GM23248 (cell line): Measurements from ENCODE around the gene TARBP1.

Source experiments
- EZH2 ChIP-seq: fragments of 200-600 bp; sonication (generic); IDR thresholded peaks from 2 replicates; pipeline ENCODE4 v1.6.1; 2018; ENCODE audit warnings: antibody characterized with exemption, mild to moderate bottlenecking; ENCODE audit not compliant: insufficient read depth, poor library complexity, severe bottlenecking
- EZH2phosphoT487 ChIP-seq: fragments of 200-600 bp; sonication (generic); IDR thresholded peaks from 2 replicates; pipeline ENCODE4 v1.6.1; 2018; ENCODE audit warnings: antibody characterized with exemption, moderate library complexity, mild to moderate bottlenecking, low read depth; ENCODE audit not compliant: insufficient read depth

DNA sequence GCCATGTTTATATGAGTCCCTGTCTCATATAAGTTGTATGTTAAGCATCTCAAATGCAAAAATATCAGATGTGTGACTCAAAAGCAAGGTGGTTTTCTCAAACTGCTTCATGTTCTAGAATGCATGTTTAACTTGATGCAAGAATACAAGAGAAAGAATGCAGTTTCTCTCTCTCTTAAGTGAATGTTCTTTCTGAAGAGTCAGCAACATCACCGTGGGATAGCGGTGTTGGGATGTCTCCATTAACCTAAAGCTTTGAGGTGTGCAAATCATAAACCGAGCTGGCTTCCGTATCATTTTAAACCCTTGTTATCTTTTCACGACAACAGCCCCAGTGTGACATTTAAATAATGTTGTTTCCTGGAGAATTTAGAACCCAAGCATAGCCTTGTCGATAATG lies 48.4 kb upstream of the TARBP1 start:
- TF ChIP-seq EZH2 (no peak), EZH2phosphoT487 (no peak)
